MV-4-11 (cell line): Measurements from ENCODE around the gene GLIS1.

Source experiments
- DNase-seq: peaks from one replicate; lab custom pipeline; 2025; lab: John Stamatoyannopoulos, UW

Gene GLIS1

GRCh38 chr1:53678507-53678906 lies 60.5 kb downstream of the GLIS1 start:
- no peak for DNase-seq

- no peak for DNase-seq
Measured at GRCh38 chr1:53678046-53678445, 60.9 kb downstream of the GLIS1 start.

GRCh38 chr1:53677486-53677885 lies 61.5 kb downstream of the GLIS1 start:
- DNase-seq: no peak

GRCh38 chr1:53672785-53673184 lies 66.2 kb downstream of the GLIS1 start:
- no peak for DNase-seq

- DNase-seq: no peak
Measured at GRCh38 chr1:53672243-53672642, 66.7 kb downstream of the GLIS1 start.

GRCh38 chr1:53669621-53670191 lies 69.3 kb downstream of the GLIS1 start:
- no peak for DNase-seq

- no peak for DNase-seq
Measured at GRCh38 chr1:53666566-53666965, 72.4 kb downstream of the GLIS1 start.

GRCh38 chr1:53665996-53666395 lies 73.0 kb downstream of the GLIS1 start:
- DNase-seq: no peak

- DNase-seq: no peak
Measured at GRCh38 chr1:53663529-53664300, 75.2 kb downstream of the GLIS1 start.

GRCh38 chr1:53662951-53663350 lies 76.0 kb downstream of the GLIS1 start:
- DNase-seq: no peak

- no peak for DNase-seq
Measured at GRCh38 chr1:53662169-53662568, 76.8 kb downstream of the GLIS1 start.

- DNase-seq: no peak
Measured at GRCh38 chr1:53661496-53661895, 77.5 kb downstream of the GLIS1 start.

- no peak for DNase-seq
Measured at GRCh38 chr1:53660666-53661065, 78.3 kb downstream of the GLIS1 start.

- no peak for DNase-seq
Measured at GRCh38 chr1:53659436-53659835, 79.5 kb downstream of the GLIS1 start.

- no peak for DNase-seq
Measured at GRCh38 chr1:53658489-53659230, 80.3 kb downstream of the GLIS1 start.

- no peak for DNase-seq
Measured at GRCh38 chr1:53657891-53658396, 81.0 kb downstream of the GLIS1 start.

GRCh38 chr1:53657531-53657805 lies 81.5 kb downstream of the GLIS1 start:
- DNase-seq: no peak

- no peak for DNase-seq
Measured at GRCh38 chr1:53656747-53657530, 82.0 kb downstream of the GLIS1 start.

- DNase-seq: peak; percentile 1
Measured at GRCh38 chr1:53655931-53656746, 82.8 kb downstream of the GLIS1 start.

- peak; percentile 35 for DNase-seq
Measured at GRCh38 chr1:53654216-53655210, 84.5 kb downstream of the GLIS1 start.
